ENCODE measurements around the gene SPPL2B. TPM values are rescaled to one million over a fixed set of nuclear protein-coding genes. Genes with fewer than 3 reads are reported as not detected.

Gene SPPL2B
- total RNA-seq, 4 donors from 2014 or later, result 149 to 367 (median 242) TPM

DNA sequence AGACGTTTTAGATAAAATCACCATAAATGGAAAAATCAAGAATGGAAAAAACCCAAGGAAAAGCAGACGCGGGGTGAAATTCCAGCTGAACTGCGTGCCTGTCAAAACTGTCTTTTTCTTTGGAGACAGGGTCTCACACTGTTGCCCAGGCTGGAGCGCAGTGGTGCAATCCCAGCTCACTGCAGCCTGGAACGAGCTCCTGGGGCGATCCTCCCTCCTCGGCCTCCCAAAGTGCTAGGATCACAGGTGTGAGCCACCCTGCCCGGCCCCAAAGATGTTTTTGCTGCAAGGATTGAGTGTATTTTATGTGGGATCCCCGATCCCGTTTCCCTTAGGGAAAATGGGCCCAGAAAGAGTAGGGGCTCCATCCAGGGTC, 45.6 kb upstream of the SPPL2B start:
- in situ Hi-C loops (cut with MboI; ENCODE audit: low pct_ligation_motif_present in 1 of 4, low pct_unique_long_range_greater_than_20kb in 1 of 4, low sequenced_read_pairs in 3 of 4), result loop anchor here in 2 of 4 donors (25.0 kb wide), 1 partner anchor 104 kb away; no protein-coding TSS in a partner anchor
- H3K9me3 ChIP-seq, result no peaks in the 10 kb centered on the region
- DNase-seq, result no peak
- TF ChIP-seq POLR2AphosphoS5 (IDR thresholded peaks at IDR 0.05) (no peak), EP300 (IDR thresholded peaks at IDR 0.05; ENCODE audit: low read depth) (no peak), POLR2A (IDR thresholded peaks at IDR 0.05) (no peak)
- TF ChIP-seq, protein P1, sequence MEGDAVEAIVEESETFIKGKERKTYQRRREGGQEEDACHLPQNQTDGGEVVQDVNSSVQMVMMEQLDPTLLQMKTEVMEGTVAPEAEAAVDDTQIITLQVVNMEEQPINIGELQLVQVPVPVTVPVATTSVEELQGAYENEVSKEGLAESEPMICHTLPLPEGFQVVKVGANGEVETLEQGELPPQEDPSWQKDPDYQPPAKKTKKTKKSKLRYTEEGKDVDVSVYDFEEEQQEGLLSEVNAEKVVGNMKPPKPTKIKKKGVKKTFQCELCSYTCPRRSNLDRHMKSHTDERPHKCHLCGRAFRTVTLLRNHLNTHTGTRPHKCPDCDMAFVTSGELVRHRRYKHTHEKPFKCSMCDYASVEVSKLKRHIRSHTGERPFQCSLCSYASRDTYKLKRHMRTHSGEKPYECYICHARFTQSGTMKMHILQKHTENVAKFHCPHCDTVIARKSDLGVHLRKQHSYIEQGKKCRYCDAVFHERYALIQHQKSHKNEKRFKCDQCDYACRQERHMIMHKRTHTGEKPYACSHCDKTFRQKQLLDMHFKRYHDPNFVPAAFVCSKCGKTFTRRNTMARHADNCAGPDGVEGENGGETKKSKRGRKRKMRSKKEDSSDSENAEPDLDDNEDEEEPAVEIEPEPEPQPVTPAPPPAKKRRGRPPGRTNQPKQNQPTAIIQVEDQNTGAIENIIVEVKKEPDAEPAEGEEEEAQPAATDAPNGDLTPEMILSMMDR (IDR thresholded peaks at IDR 0.05), result no peak
- peak overlapping the region in 1 of 4 donors; percentile 38 for H3K4me3 ChIP-seq
- peaks cover 40% of the 10 kb centered on the region for H3K27me3 ChIP-seq
- H3K36me3 ChIP-seq, result no peaks in the 10 kb centered on the region
- no peak overlapping the region for H3K27ac ChIP-seq
- WGBS, 2 donors (ENCODE audit: low coverage in 1 of 2), result 40 to 70% methylated on average over 4 to 11 of the region's 11 CpGs
- intact Hi-C loops (cut with DNase I; ENCODE audit: low total_unique reads), result loop anchor here (2.0 to 10.0 kb wide), 2 partner anchors 608 to 1902 kb away; partner anchors contain the start of genes ANKRD24 and SIRT6
- H3K4me1 ChIP-seq, result peaks cover 0 to 23% (median 11%) of the 10 kb centered on the region in 4 donors

DNA sequence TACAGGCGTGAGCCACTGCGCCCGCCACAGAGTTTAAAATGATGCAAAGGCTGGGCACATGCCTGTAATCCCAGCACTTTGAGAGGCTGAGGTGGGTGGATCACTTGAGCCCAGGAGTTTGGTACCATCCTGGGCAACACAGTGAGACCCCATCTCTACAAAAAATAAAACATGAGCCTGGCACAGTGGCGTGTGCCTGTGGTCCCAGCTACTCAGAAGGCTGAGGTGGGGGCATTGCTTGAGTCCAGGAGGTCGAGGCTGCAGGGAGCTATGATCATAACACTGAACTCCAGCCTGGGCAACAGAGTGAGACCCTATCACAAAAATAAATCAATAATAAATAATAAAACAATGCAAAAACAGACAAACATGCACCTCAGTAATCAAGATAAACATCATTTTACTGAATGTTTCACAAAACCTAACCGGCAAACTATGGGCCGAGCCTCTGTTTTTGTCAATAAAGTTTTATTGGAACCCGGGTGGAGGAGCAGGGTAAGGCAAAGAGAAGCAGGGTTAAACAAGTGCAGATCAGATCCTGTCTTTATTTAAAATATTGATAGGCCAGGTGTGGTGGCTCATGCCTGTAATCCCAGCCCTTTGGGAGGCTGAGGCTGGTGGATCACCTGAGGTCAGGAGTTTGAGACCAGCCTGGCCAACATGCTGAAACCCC, 44.5 kb upstream of the SPPL2B start:
- intact Hi-C loops (cut with DNase I; ENCODE audit: low total_unique reads) (loop anchor here (2.0 to 10.0 kb wide), 2 partner anchors 607 to 1901 kb away; partner anchors contain the start of genes ANKRD24 and SIRT6), in situ Hi-C loops (cut with MboI; ENCODE audit: low pct_ligation_motif_present in 1 of 4, low pct_unique_long_range_greater_than_20kb in 1 of 4, low sequenced_read_pairs in 3 of 4) (loop anchor here in 2 of 4 donors (25.0 kb wide), 1 partner anchor 103 kb away; no protein-coding TSS in a partner anchor)
- Histone ChIP-seq H3K9me3 (no peaks in the 10 kb centered on the region), H3K36me3 (no peaks in the 10 kb centered on the region), H3K4me1 (peaks cover 0 to 14% (median 8%) of the 10 kb centered on the region in 4 donors), H3K27me3 (peaks cover 51% of the 10 kb centered on the region), H3K27ac (no peak overlapping the region), H3K4me3 (no peak overlapping the region)
- TF ChIP-seq, protein P1 (IDR thresholded peaks at IDR 0.05), result no peak
- no peak for TF ChIP-seq EP300 (IDR thresholded peaks at IDR 0.05; ENCODE audit: low read depth)
- no peak for TF ChIP-seq POLR2AphosphoS5 (IDR thresholded peaks at IDR 0.05)
- no peak for TF ChIP-seq POLR2A (IDR thresholded peaks at IDR 0.05)
- 20 to 86% methylated on average over 1 to 8 of the region's 8 CpGs for WGBS, 2 donors (ENCODE audit: low coverage in 1 of 2)
- no peak for DNase-seq

DNA sequence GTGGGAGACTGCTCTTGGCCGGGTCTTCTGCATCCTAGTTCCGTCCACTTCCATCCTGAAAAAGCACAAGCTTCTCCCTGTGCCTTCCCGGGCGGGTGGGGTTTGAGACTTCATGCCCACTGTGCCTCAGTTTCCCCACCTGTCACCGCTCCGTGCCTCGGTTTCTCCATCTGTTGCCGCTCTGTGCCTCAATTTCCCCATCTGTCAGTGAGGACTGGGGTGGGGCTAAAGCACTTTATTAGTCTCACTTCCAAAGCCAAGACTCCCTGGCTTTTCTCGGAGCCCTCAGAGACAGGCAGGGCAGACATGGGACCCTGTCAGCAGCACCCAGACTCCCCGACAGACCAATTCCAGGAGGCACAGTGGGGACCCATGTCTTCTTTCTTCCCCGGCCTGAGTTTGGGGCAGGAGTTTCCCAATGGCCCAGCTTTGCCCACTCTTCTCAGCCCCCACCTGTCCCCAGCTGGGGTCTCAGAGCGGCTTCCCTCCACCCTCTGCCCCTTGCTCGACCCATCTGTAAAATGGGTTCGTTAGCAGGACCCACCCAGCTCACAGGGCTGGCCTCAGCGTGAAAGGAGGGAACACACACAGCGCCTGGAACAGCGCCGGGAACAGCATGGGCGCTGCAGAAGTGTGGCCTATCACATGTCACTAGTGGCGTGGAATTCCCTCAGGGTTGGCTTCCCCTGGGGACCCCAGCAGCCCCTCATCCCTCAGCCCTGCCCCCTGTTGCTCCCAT, 41.9 kb upstream of the SPPL2B start:
- no peak for TF ChIP-seq POLR2A (IDR thresholded peaks at IDR 0.05)
- TF ChIP-seq POLR2AphosphoS5 (IDR thresholded peaks at IDR 0.05), result no peak
- TF ChIP-seq, protein P1 (IDR thresholded peaks at IDR 0.05), result no peak
- TF ChIP-seq EP300 (IDR thresholded peaks at IDR 0.05; ENCODE audit: low read depth), result no peak
- intact Hi-C loops (cut with DNase I; ENCODE audit: low total_unique reads), result loop anchor here (10.0 kb wide), 1 partner anchor 1898 kb away; the partner anchor contains the start of genes ANKRD24 and SIRT6
- H3K4me3 ChIP-seq, result no peak overlapping the region
- in situ Hi-C loops (cut with MboI; ENCODE audit: low pct_ligation_motif_present in 1 of 4, low pct_unique_long_range_greater_than_20kb in 1 of 4, low sequenced_read_pairs in 3 of 4), result loop anchor here in 2 of 4 donors (25.0 kb wide), 1 partner anchor 101 kb away; no protein-coding TSS in a partner anchor
- WGBS, 2 donors (ENCODE audit: low coverage in 1 of 2), result 86% methylated on average over 20 of the region's 20 CpGs; no CpG with 5 or more reads in 1 of the 2 donors
- no peak for DNase-seq
- H3K9me3 ChIP-seq, result no peaks in the 10 kb centered on the region
- peaks cover 3 to 36% (median 28%) of the 10 kb centered on the region in 4 donors for H3K4me1 ChIP-seq
- peaks cover 71% of the 10 kb centered on the region for H3K27me3 ChIP-seq
- H3K36me3 ChIP-seq, result no peaks in the 10 kb centered on the region
- no peak overlapping the region for H3K27ac ChIP-seq
